22Rv1 (cell line): Measurements from ENCODE around the gene GRIK5.

Source experiments
- CTCF ChIP-seq: fragments of 450-650 bp; IDR thresholded peaks from 2 replicates; pipeline ENCODE4 v1.5.1; 2017; ENCODE audit warnings: mild to moderate bottlenecking
- ZFX ChIP-seq: fragments of 450-650 bp; IDR thresholded peaks from 2 replicates; pipeline ENCODE4 v1.6.1; 2017; ENCODE audit warnings: antibody characterized with exemption, borderline replicate concordance

DNA sequence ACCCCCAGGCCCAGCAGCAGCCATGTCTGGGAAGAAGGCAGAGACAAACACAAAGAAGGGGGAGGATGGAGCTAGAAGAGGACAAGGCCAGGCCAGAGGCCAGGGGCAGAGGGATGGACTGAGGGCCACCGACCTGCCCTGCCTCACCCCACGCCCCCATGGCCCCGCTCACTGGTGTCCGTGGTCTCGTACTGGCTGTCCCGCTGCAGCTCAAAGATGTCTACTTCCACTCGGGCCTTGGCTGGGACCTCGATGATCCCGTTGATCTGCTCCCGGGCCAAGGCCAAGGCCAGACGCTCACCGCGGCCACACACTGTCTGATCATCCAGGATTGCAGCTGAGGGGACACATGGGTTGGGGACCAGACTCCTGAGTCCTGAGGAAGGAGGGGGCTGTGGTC is 5.0 kb downstream of the GRIK5 start:
- TF ChIP-seq CTCF: no peak
- no peak for TF ChIP-seq ZFX
